Neural crest cell (in vitro differentiated cells): ENCODE results near the gene CDKL2. TPM values are rescaled to one million over a fixed set of nuclear protein-coding genes. Genes with fewer than 3 reads are reported as not detected.
"Not testable (repeated sequence)": the region's sequence is repeated elsewhere in the genome, so short reads cannot be mapped to it uniquely, and the experiment has no call there.

ENCODE experiments used
- DNase-seq: peaks from one replicate; pipeline ENCODE4 v3.0.0; 2021; ENCODE audit warnings: low read depth, mixed read lengths, low spot score
- H3K27ac Mint-ChIP-seq: one replicate; pipeline ENCODE4 v1.8.0; 2021; ENCODE audit warnings: mild to moderate bottlenecking, mixed read lengths; ENCODE audit not compliant: unreplicated experiment
- H3K27me3 Mint-ChIP-seq: 2 replicates; pipeline ENCODE4 v1.8.0; 2021; ENCODE audit warnings: low read depth, mild to moderate bottlenecking, mixed read lengths
- H3K36me3 Mint-ChIP-seq: 2 replicates; pipeline ENCODE4 v1.8.0; 2021; ENCODE audit warnings: low read depth, mild to moderate bottlenecking, mixed read lengths
- H3K4me1 Mint-ChIP-seq: 2 replicates; pipeline ENCODE4 v1.8.0; 2021; ENCODE audit warnings: mixed read lengths
- H3K4me3 Mint-ChIP-seq: one replicate; pipeline ENCODE4 v1.8.0; 2021; ENCODE audit warnings: mild to moderate bottlenecking, mixed read lengths
- H3K9me3 Mint-ChIP-seq: 2 replicates; pipeline ENCODE4 v1.8.0; 2021; ENCODE audit warnings: mixed read lengths
- CTCF ChIP-seq: fragments of 200-600 bp; sonication (generic); conservative IDR thresholded peaks from 2 replicates; pipeline ENCODE4 v1.5.0; 2021; ENCODE audit warnings: antibody characterized with exemption, mild to moderate bottlenecking
- total RNA-seq: library from RNA; stranded (reverse); gene quantifications from 2 replicates; pipeline ENCODE4 v1.2.1, GENCODE V29; 2021

Gene CDKL2
- total RNA-seq, 1 donor from 2014 or later: 1.1 TPM

GRCh38 chr4:75666299-75666698 lies 36.0 kb upstream of the CDKL2 start:
- Mint-ChIP-seq H3K27me3 (no peaks in the 10 kb centered on the region), H3K4me1 (peaks cover 36% of the 10 kb centered on the region), H3K4me3 (no peak overlapping the region), H3K9me3 (no peaks in the 10 kb centered on the region), H3K36me3 (peaks cover 5% of the 10 kb centered on the region), H3K27ac (no peak overlapping the region)
- DNase-seq: no peak
- no peak for TF ChIP-seq CTCF

- H3K27ac Mint-ChIP-seq, H3K9me3 Mint-ChIP-seq, H3K36me3 Mint-ChIP-seq, H3K4me3 Mint-ChIP-seq, DNase-seq, H3K27me3 Mint-ChIP-seq: not testable (repeated sequence)
- peaks cover 27% of the 10 kb centered on the region for H3K4me1 Mint-ChIP-seq
These were observed 34.3 kb upstream of the CDKL2 start for GRCh38 chr4:75664604-75665003.

GRCh38 chr4:75662626-75663025 lies 32.3 kb upstream of the CDKL2 start:
- H3K9me3 Mint-ChIP-seq: no peaks in the 10 kb centered on the region
- peaks cover 11% of the 10 kb centered on the region for H3K4me1 Mint-ChIP-seq
- no peaks in the 10 kb centered on the region for H3K27me3 Mint-ChIP-seq
- no peak overlapping the region for H3K4me3 Mint-ChIP-seq
- TF ChIP-seq CTCF: no peak
- DNase-seq: no peak
- no peak overlapping the region for H3K27ac Mint-ChIP-seq
- peaks cover 14% of the 10 kb centered on the region for H3K36me3 Mint-ChIP-seq

- no peak for DNase-seq
- H3K9me3 Mint-ChIP-seq: no peaks in the 10 kb centered on the region
- no peak overlapping the region for H3K27ac Mint-ChIP-seq
- H3K4me3 Mint-ChIP-seq: no peak overlapping the region
- H3K4me1 Mint-ChIP-seq: peaks cover 7% of the 10 kb centered on the region
- H3K36me3 Mint-ChIP-seq: peaks cover 17% of the 10 kb centered on the region
- no peaks in the 10 kb centered on the region for H3K27me3 Mint-ChIP-seq
- TF ChIP-seq CTCF: no peak
These were observed 30.2 kb upstream of the CDKL2 start for GRCh38 chr4:75660491-75660890.

- Mint-ChIP-seq H3K4me3 (no peak overlapping the region), H3K27me3 (no peaks in the 10 kb centered on the region), H3K4me1 (peaks cover 7% of the 10 kb centered on the region), H3K9me3 (no peaks in the 10 kb centered on the region), H3K27ac (no peak overlapping the region), H3K36me3 (peaks cover 17% of the 10 kb centered on the region)
- DNase-seq: no peak
- no peak for TF ChIP-seq CTCF
These were observed 29.2 kb upstream of the CDKL2 start for GRCh38 chr4:75659512-75660031.

GRCh38 chr4:75658876-75659275 lies 28.5 kb upstream of the CDKL2 start:
- no peaks in the 10 kb centered on the region for H3K27me3 Mint-ChIP-seq
- H3K4me1 Mint-ChIP-seq: peaks cover 7% of the 10 kb centered on the region
- H3K36me3 Mint-ChIP-seq: peaks cover 17% of the 10 kb centered on the region
- no peak for TF ChIP-seq CTCF
- H3K27ac Mint-ChIP-seq: no peak overlapping the region
- no peak overlapping the region for H3K4me3 Mint-ChIP-seq
- no peak for DNase-seq
- H3K9me3 Mint-ChIP-seq: no peaks in the 10 kb centered on the region
